Stimulated activated CD4-positive, alpha-beta T cell treated with anti-CD3 and anti-CD28 coated beads, TNF-alpha, amount 100 ng/mL, for 24 hours (primary cell): ENCODE data around the gene COG5.
"Not testable (repeated sequence)": the region's sequence is repeated elsewhere in the genome, so short reads cannot be mapped to it uniquely, and the experiment has no call there.

ENCODE experiments used
- DNase-seq, 3 experiments: peaks; one replicate each; pipeline ENCODE4 v3.0.0-alpha.2; 2020; ENCODE audit warnings: low read depth in 3 of 3

The COG5 gene

DNA sequence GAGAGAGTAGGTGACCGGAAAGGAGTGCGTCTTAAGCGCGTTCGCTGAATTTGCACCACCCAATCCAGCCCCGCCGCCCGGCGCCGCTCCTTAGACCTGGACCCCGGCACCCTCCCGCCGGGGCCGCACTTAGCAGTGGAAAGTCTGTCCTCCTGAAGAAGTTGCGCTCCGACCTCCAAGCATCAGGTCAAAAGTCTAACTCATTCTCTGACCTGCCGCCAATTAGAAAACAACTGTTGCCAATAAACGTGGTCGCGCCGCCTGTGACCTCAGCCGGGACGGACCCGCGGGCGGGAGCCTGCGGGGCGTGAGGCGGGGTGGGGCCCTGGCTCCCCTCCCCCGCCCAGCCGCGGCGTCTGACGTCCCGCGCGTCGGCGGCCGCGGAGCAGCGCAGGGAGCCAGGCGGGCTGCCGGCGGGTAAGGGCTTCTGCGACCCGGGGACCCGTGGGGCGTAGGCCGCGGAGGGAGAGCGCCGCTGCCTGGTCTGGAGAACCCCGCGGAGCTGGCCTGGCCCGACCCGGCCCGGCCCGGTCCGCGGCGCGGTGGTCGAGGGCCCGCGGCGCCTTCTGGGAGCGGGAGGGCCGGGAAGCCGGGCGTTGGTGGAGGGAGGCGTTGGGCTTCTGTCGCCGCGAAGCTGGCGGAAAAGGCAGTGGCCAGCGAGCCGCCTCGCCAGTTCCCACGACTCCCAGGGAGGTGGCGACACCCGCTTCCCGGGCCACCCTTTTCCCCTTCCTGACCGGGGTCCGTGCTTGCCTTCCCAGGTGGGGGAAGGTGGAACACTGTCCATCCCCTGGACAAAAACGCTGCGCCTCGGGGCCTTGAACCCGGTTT, 16.4 kb upstream of the COG5 start, which contains the start of gene BCAP29:
BCAP29 (plus strand) TSS at position 362 of the 831 bp plus-strand sequence. CDS start 527 bp downstream, outside the sequence.
- peak; percentile 39 to 70 (median 51) for DNase-seq

DNA sequence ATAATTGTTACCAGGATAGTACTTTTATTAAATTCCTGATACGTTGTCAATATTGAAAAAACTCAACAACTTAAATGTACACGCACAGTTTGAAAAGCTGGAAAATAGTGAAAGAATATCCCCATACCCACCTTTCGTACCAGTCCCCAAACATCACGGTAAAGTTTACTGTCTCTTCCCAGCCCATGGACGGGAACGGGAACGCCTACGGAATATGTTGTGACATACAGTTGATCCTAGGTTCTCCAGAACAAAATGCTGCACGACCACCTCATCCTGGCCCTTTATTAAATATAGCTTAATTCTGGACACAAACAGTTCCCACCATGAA, 15.8 kb upstream of the COG5 start:
- no peak for DNase-seq

DNA sequence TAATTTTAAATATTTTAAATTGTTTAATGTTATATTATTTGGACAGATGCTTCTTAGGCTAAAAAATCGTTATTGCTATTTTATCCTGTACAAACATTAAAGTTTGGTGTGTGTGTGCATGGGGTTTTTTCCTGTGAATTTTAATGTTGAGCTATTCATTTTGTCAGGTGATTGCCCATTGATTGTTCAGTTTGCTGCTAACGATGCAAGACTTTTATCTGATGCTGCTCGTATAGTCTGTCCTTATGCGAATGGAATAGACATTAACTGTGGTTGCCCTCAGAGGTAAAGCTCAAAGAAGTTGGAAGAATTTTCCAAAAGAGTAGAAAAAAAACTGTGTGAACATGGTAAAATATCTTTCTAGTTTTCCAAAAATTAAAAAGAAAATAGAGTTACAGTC, 9.8 kb upstream of the COG5 start:
- no peak for DNase-seq

DNA sequence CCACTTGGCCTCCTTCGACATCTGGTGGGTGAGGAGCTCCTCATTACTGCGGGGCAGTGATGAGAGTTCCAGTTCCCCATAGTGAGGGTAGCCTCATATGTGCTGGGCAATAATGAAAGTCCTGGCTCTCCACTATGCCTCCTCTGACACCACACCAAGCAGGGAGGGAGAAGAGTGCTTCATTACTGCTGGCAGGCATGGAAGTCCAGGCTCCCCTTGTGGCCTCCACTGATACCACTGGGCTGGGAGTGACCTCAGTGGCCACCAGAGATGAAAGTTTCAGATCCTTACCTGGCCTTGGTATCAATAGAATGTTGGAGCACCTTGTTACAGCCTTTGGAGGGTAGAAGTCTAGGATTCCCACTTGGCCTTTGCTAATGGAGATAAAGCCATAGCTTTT, 6.6 kb upstream of the COG5 start:
- DNase-seq: no peak

DNA sequence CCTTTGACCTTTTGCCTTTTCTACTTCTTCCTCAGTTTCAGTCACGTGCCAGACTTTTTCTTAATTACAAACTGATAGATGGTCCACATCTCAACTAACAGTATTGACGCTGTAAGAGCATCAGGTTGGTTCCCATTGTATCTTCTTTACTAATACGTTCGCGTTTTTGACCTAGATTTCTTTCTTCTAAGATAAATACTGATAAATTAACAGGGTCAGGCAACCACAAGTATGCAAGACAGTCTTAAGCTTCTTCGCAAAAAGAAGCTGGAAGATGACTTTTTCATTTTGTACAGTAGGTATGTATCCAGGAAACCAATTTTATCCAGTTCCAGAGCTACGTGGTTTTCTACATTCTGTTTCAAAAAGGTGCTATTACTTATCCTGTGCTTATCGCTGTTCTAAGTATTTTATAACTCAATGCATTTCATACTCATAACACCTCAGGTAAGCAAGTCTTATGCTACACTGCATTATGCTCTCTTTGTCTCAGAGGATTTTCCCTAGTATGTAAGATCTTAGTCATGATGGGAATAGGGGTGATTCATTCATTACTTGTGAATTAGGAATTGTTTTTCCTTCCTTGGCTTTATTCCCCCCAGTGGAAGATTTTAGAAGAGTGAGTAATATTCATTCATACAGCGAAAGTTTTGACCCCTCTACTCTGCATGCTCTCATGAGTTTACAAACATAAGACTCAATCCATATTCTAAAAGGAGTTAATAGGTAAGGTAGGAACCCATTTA, 1.0 kb upstream of the COG5 start:
- no peak for DNase-seq

DNA sequence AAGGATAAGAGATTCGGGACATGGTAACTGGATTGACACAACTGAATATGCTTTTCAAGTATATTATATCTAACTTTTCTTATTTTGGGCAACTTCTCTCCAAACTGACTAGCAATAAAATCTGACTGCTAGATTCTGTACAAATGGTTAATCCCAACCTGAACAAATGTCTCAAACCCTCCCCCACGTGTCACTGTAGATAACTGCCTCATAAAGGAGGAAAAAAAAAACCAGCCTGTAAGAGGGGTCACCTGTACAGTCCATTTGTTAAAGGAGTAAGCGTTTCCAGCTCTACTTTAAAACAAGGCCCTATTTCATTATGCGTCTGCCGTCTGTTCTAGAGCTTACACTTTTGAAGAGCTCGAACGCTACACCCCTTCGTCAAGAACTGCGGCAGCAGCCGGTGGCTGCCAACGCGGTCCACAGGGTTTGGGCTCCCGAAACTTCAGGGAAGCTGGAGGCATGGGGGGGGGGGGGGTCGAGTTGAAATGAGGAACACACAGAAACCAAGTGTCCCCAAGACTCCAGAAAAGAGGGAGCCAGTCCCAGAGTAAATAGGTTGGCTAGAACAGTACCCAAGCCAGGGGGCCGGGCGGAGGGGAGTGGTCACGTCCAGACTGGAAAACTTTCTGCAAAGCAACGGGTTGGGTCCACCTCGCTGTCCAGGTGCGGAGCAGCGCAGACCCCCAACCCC, 492 bp downstream of the COG5 start:
- DNase-seq: no peak

DNA sequence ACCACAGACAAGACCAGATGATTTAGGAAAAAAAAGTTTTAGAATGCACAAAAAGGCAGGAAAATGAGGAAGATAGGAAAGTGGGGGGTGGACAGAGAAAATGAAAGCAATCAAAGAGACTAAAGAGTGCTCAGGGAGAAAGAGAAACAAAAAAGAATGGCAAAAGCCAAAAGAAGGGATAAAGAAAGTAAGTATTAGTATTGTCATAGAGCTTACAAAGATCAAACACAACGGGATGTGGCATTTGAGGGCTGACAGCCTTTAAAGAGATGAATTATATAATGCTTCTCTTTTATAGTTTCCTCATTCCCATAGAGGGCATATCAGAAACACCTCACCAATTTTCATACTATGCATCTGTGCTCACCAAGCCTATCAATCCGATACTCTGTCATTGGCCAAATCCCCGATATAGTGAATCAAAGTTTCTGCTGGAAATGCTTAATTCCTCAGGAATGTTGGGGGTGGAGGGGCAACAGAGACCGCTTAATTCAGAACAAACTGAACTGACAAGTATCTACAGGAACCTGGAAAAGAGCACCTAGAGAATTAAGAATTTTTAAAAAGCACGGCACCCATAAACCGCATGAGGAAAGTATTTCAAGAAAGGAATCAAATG, 2.7 kb downstream of the COG5 start:
- no peak for DNase-seq

DNA sequence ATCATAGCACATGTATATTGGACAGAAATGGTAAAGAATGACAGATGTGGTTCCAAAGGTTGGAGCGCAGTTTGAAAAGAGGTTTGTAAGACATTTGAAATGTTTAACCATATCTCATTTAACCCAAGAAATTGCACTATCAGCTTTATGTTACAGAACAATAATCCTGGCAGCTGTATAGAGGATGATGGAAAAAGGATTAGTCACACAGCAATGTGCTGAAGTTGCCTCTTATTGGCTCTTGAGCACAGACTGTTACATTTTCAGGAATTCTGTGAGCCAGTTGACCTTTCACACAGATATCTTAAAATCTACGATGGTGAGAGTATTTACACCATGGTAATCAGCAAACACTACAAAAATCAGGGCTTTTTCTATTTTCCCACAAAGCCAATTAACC, 3.9 kb downstream of the COG5 start:
- DNase-seq: no peak

DNA sequence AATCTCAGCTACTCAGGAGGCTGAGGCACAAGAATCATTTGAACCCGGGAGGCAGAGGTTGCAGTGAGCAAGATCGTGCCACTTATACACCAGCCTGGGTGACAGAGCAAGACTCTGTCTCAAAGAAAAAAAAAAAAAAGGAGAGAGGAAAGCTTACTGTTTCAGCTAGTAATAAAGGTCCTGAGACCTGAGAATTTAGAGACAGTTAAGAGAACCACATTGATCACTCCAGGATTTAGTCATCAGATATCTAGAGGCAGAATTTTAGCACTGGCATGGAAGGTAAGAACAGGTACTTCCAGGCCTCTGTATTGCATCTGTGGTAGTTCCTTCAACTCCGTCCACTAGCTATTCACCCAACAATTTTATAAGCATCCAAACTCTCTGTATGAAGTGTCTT, 7.8 kb downstream of the COG5 start:
- DNase-seq: no peak

DNA sequence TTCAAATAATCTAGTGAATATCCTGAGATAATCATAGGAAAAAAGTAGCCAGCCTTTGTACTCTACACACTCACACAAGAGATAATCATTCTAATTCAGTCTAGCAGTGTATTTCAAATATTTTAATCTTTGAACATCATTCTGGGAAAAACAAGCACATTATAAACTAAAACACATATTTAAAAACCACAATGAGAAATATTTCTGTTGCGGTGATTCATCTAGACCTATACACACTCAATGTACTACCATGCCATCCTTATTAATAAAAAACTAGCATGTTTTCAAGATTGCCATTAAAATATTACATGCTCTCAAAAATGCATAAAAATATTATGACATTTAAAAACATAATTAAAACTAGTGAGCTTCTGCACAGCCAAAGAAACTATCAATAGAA, 11.8 kb downstream of the COG5 start:
- no peak for DNase-seq

DNA sequence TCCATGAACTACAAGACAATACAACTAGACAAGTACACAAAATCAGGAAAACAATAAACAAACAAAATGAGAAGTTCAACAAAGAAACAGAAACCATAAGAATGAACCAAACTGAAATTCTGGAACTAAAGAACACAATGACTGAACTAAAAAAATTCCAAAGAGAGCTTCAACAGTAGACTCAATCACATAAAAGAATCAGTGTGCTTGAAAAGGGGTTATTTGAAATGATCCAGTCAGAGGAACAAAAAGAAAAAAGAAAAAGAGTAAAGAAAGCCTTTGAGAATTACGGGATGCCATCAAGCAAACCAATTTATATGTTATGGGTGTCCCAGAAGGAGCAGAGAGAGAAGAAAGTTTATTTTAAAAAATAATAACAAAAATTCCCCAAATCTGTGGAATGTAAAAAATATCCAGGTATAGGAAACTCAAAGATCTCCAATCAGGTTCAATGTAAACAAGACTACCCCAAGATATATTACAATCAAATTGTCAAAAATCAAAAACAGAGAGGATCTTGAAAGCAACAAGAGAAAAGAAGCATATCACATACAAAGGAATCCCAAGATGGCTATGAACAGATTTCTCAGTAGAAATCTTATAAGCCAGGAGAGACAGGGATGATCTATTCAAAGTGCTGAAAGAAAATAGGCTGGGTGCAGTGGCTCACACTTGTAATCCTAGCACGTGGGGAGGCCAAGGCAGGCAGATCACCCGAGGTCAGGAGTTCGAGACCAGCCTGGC, 18.7 kb downstream of the COG5 start:
- no peak for DNase-seq

DNA sequence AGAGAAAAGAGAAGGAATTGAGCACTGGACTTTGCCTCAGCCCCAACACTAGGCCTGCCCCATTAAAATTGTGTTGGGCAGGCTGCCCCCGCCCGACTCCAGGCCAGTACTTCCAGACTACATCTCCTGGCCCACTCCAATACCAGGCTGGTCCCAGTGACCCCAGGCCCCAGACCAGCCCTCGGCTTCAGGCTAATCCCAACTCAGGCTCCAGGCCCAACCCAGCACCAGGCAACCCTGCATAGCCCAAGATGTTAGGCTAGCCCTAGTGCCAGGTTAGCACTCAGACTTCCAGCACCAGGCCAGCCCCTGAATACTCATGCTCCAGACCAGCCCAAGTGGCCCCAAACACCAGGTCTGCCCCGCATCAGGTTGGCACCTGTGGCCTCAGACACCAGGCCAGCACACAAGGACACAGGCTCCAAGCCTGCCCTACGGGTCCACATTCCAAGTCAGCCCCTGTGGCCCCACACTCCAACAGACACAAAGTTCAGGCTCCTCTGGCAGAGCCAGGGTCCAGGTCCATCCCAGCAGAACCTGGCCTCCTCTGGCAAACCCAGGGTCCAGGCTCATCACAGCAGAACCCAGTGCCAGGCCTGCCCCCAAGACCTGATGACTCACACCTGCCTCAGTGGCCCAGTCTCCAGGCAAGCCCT, 20.3 kb downstream of the COG5 start:
- DNase-seq: no peak

DNA sequence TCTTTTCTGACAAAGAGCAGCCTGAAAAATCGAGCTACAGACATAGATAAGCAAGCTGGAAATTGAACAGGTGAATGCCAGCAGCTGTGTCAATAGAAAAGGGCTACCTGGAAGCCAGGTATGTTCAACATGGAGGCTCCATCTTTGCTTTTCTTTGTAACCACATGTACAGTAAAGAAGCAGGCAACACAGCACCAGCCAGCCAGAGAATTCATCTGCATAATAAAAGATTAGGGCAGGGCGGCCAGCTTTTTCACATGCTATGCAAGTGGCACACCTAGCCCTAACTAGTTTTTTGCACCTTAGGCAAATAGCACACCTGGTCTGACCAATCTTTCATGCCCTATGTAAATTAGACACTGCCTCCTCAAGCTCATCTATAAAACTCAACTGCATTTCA, 25.7 kb downstream of the COG5 start:
- DNase-seq: no peak

DNA sequence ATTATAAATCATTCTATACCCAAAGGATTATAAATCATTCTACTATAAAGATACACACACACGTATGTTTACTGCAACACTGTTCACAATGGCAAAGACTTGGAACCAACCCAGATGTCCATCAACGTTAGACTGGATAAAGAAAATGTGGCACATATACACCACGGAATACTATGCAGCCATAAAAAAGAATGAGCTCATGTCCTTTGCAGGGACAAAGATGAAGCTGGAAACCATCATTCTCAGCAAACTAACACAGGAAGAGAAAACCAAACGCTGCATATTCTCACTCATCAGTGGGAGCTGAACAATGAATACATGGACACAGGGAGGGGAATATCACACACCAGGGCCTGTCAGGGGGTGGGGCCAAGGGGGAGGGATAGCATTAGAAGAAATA, 26.5 kb downstream of the COG5 start:
- not testable (repeated sequence) for DNase-seq

DNA sequence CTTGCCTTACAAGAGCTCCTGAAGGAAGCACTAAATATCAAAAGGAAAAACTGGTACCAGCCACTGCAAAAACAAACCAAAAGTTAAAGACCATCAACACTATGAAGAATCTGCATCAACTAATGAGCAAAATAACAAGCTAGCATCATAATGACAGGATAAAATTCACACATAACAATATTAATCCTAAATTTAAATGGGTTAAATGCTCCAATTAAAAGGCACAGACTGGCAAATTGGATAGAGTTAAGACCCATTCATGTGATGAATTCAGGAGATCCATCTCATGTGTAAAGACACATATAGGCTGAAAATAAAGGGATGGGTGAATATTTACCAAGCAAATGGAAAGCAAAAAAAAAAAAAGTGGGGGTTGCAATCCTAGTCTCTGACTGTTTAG, 29.6 kb downstream of the COG5 start:
- no peak for DNase-seq

DNA sequence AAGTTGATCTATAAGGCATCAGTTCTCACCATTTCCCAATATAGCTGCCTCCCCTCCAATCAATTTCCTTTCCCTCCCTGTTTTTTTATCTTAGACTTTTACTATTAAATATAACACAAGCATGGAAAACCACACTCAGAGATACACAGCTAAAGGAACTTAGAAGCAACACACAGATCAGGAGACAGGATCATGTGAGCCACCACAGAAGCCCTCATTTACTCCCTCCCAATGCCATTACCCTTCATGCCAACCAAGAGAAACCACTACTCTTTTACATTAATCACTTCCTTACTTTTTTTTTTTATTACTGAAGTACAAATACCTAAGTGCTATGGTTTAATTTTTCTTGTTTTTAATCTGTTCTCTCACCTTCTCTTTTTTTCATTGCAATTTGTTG, 33.0 kb downstream of the COG5 start:
- DNase-seq: no peak

DNA sequence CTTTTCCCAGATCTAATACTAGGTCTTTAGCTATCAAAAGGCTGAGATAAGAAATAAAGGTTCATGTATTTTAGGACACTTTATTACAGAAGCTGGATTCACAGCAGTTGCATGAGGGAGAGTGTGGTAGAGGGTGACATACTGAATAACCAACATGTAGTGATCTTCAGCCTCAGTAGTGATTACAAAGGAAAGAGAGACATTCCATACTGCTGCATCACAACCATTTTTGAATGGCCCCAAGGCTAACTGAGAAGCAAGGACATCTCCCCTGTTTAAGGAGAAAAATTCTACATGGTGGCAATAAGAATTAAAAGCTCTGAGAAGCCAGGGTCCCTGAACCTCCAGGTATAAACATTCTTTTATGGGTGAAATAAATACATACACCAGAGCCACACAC, 35.3 kb downstream of the COG5 start:
- DNase-seq: no peak

DNA sequence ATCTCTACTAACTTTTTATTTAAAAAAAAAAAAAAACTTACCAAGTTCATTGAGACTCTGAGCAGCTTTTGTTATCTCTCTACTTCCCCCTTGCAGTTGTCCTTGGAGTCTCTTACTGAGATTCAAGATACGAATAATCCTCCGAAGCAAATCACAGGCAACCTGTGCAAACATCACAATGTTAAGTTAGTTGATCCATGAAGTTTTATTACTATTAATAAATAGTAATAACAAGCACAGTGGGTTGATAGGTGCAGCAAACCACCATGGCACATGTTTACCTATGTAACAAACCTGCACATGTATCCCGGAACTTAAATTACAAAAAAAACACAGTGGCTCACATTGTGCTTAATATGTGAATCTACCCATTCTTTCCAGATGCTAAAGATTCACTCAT, 36.5 kb downstream of the COG5 start:
- DNase-seq: no peak

DNA sequence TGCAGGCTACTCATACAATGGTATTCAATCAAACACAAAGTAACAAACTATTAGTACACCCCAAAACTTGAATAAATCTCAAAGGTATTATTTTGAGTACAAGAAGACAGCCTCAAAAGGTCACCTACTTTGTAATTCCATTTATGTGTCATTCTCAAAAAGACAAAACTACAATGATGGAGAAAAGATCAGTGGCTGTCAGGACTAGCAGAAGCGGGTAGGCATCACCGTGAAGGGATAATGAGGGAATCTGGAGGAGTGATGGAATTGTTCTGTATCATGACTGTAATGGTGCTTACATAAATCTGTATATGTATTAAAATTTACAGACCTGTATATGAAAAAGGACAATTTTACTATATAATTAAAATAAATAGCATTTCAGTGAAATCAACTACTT, 37.0 kb downstream of the COG5 start:
- DNase-seq: no peak

DNA sequence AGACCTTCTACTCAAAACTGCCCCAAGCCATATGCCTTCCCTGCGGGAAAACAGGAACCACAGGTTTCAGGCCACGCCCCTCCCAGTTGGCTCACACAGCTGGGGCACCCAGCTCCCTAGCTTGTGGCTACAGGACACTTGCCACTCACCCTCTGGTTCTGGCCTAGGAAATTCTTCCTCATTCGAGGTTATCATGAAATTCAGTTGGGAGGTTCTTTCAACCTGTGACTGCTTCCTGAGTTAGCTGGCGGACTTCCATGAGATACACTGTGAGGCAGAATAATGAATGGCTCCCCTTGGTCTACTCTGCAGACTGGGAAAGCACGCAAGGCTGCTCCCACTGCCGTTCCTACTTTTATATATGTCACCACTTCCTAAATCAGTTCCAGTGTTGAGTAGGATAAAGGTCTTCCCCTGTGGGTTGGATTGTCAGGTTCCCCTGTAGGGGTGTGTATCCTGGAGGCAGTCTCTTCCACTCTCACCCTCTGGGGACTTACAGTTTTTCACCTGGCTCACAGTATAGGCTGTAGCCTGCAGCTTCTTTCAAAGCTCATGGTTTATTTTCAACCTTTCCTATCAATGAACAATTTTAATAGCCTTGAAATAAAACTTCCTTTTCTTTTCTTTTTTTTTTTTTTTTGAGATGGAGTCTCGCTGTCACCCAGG, 56.9 kb downstream of the COG5 start:
- DNase-seq: no peak
